Astrocyte of the spinal cord (primary cell): Measurements from ENCODE around the gene KIF26B.
A peak's percentile ranks its signal among the peaks of the same experiment; 100 is the strongest.
"Not testable (repeated sequence)": the region's sequence is repeated elsewhere in the genome, so short reads cannot be mapped to it uniquely, and the experiment has no call there.

Source experiments
- DNase-seq: peaks from one replicate; pipeline ENCODE4 v3.0.0; 2011; ENCODE audit warnings: low read depth, low spot score
- H3K4me3 ChIP-seq: 2 replicates; pipeline ENCODE4 v1.5.1; 2011; ENCODE audit warnings: low read depth, mild to moderate bottlenecking, low read length, moderate library complexity
- CTCF ChIP-seq: IDR thresholded peaks from 2 replicates; pipeline ENCODE4 v1.5.1; 2012; ENCODE audit warnings: low read depth, mild to moderate bottlenecking, low read length, inconsistent platforms
- in situ Hi-C: cut with HindIII; loops from 2 replicates; pipeline ENCODE4 v1.10.0; 2017; ENCODE audit warnings: low sequenced_read_pairs

Gene KIF26B

GRCh38 chr1:245702346-245702745 is 547.6 kb downstream of the KIF26B start:
- no peak overlapping the region for H3K4me3 ChIP-seq
- DNase-seq: no peak
- TF ChIP-seq CTCF: no peak
- in situ Hi-C loops: no loop called here

- TF ChIP-seq CTCF: no peak
- in situ Hi-C loops: no loop called here
- H3K4me3 ChIP-seq: no peak overlapping the region
- no peak for DNase-seq
Measured at GRCh38 chr1:245704341-245704740, 549.6 kb downstream of the KIF26B start.

GRCh38 chr1:245704765-245705164 is 550.0 kb downstream of the KIF26B start:
- in situ Hi-C loops: no loop called here
- H3K4me3 ChIP-seq: no peak overlapping the region
- peak; percentile 75 for DNase-seq
- TF ChIP-seq CTCF: no peak

- no peak for TF ChIP-seq CTCF
Measured at GRCh38 chr1:245707941-245708340, 553.2 kb downstream of the KIF26B start.

GRCh38 chr1:245710961-245711903 is 556.4 kb downstream of the KIF26B start:
- H3K4me3 ChIP-seq: no peak overlapping the region
- in situ Hi-C loops: no loop called here
- no peak for DNase-seq
- no peak for TF ChIP-seq CTCF

More at GRCh38 chr1:245707941-245708340, 553.2 kb downstream of the KIF26B start:
- H3K4me3 ChIP-seq: no peak overlapping the region
- no peak for DNase-seq
- in situ Hi-C loops: no loop called here

- DNase-seq, H3K4me3 ChIP-seq, in situ Hi-C loops: not testable (repeated sequence)
Measured at GRCh38 chr1:245714027-245714426, 559.2 kb downstream of the KIF26B start.

- no peak for TF ChIP-seq CTCF
- in situ Hi-C loops: no loop called here
- peak; percentile 18 for DNase-seq
- H3K4me3 ChIP-seq: no peak overlapping the region
Measured at GRCh38 chr1:245715291-245715701, 560.5 kb downstream of the KIF26B start.
